Mesenchymal stem cell (in vitro differentiated cells and primary cell): ENCODE measurements around the gene VPREB3.

Source experiments
- DNase-seq: peaks from one replicate; pipeline ENCODE4 v3.0.0-alpha.2; 2013
- H2AFZ ChIP-seq: one replicate; pipeline ENCODE4 v1.6.1; 2013; ENCODE audit warnings: low read depth, mild to moderate bottlenecking, control low read depth, inconsistent platforms, low read length, moderate library complexity
- H2AK5ac ChIP-seq: 2 replicates; pipeline ENCODE4 v1.6.1; 2013; ENCODE audit warnings: low read length, moderate library complexity, mild to moderate bottlenecking, inconsistent platforms; ENCODE audit not compliant: severe bottlenecking
- H2BK120ac ChIP-seq: one replicate; pipeline ENCODE4 v1.6.1; 2013; ENCODE audit warnings: low read depth, mild to moderate bottlenecking, inconsistent platforms, low read length, moderate library complexity
- H2BK12ac ChIP-seq, 2 experiments: one replicate each; pipeline ENCODE4 v1.6.1; 2013; ENCODE audit warnings: inconsistent platforms in 2 of 2, low read length in 2 of 2, mild to moderate bottlenecking in 2 of 2, moderate library complexity in 2 of 2, control low read depth in 1 of 2
- H2BK15ac ChIP-seq: one replicate; pipeline ENCODE4 v1.6.1; 2013; ENCODE audit warnings: mild to moderate bottlenecking, low read depth, inconsistent platforms; ENCODE audit not compliant: poor library complexity, severe bottlenecking
- H2BK5ac ChIP-seq: 2 replicates; pipeline ENCODE4 v1.6.1; 2013; ENCODE audit warnings: low read depth, mild to moderate bottlenecking, low read length, control low read depth, inconsistent platforms; ENCODE audit not compliant: poor library complexity, severe bottlenecking
- H3K14ac ChIP-seq, 2 experiments: one replicate each; pipeline ENCODE4 v1.6.1; 2013; ENCODE audit warnings: inconsistent platforms in 2 of 2, low read length in 2 of 2, control low read depth in 1 of 2, mild to moderate bottlenecking in 1 of 2, moderate library complexity in 1 of 2
- H3K18ac ChIP-seq, 2 experiments: one replicate each; pipeline ENCODE4 v1.6.1; 2013; ENCODE audit warnings: inconsistent platforms in 2 of 2, low read length in 2 of 2, control low read depth in 1 of 2, low read depth in 1 of 2, mild to moderate bottlenecking in 1 of 2
- H3K23ac ChIP-seq, 2 experiments: one replicate each; pipeline ENCODE4 v1.6.1; 2013; ENCODE audit warnings: inconsistent platforms in 2 of 2, low read length in 2 of 2, mild to moderate bottlenecking in 2 of 2, moderate library complexity in 2 of 2, control low read depth in 1 of 2
- H3K27ac ChIP-seq: 2 replicates; pipeline ENCODE4 v1.5.1; 2013; ENCODE audit warnings: mild to moderate bottlenecking, moderate library complexity, low read length, control low read depth, inconsistent platforms; ENCODE audit not compliant: poor library complexity, severe bottlenecking
- H3K27me3 ChIP-seq, 2 experiments: 2 replicates each; pipeline versions ENCODE4 v1.6.1 to v1.7.0; 2013; ENCODE audit warnings: low read length in 2 of 2, mild to moderate bottlenecking in 2 of 2, moderate library complexity in 2 of 2, control low read depth in 1 of 2, inconsistent platforms in 1 of 2; ENCODE audit not compliant: control insufficient read depth in 1 of 2, insufficient read depth in 1 of 2
- H3K36me3 ChIP-seq, 2 experiments: 2 replicates each; pipeline versions ENCODE4 v1.6.1 to v1.7.0; 2013; ENCODE audit warnings: low read length in 2 of 2, control low read depth in 1 of 2, inconsistent platforms in 1 of 2, low read depth in 1 of 2, mild to moderate bottlenecking in 1 of 2; ENCODE audit not compliant: insufficient read depth in 2 of 2, control insufficient read depth in 1 of 2
- H3K4ac ChIP-seq, 2 experiments: one replicate each; pipeline ENCODE4 v1.6.1; 2013; ENCODE audit warnings: inconsistent platforms in 2 of 2, low read length in 2 of 2, mild to moderate bottlenecking in 2 of 2, moderate library complexity in 2 of 2, control low read depth in 1 of 2, low read depth in 1 of 2
- H3K4me1 ChIP-seq: 2 replicates; pipeline ENCODE4 v1.6.1; 2013; ENCODE audit warnings: low read depth, low read length, control low read depth; ENCODE audit not compliant: control insufficient read depth, insufficient read depth
- H3K4me2 ChIP-seq: 2 replicates; pipeline ENCODE4 v1.6.1; 2013; ENCODE audit warnings: low read length, mild to moderate bottlenecking, inconsistent platforms; ENCODE audit not compliant: poor library complexity, severe bottlenecking
- H3K4me3 ChIP-seq, 2 experiments: 2 replicates each; pipeline versions ENCODE4 v1.5.1 to v1.7.0; 2013; ENCODE audit warnings: low read length in 2 of 2, mild to moderate bottlenecking in 2 of 2, control low read depth in 1 of 2, low read depth in 1 of 2; ENCODE audit not compliant: insufficient read depth in 1 of 2
- H3K79me1 ChIP-seq: replicated peaks from 2 replicates; pipeline ENCODE4 v1.6.1; 2013; ENCODE audit warnings: mild to moderate bottlenecking, control low read depth, low read length, inconsistent platforms; ENCODE audit not compliant: poor library complexity, severe bottlenecking
- H3K9ac ChIP-seq: 2 replicates; pipeline ENCODE4 v1.7.0; 2013; ENCODE audit warnings: mild to moderate bottlenecking, low read length, moderate library complexity
- H3K9me3 ChIP-seq: 2 replicates; pipeline ENCODE4 v1.7.0; 2013; ENCODE audit warnings: mild to moderate bottlenecking, low read length; ENCODE audit not compliant: control insufficient read depth
- H4K8ac ChIP-seq: one replicate; pipeline ENCODE4 v1.6.1; 2013; ENCODE audit warnings: inconsistent platforms, mild to moderate bottlenecking, low read length, moderate library complexity
- H4K91ac ChIP-seq: one replicate; pipeline ENCODE4 v1.6.1; 2013; ENCODE audit warnings: mild to moderate bottlenecking, low read length, inconsistent platforms
- WGBS: methylation state at CpG from one replicate; pipeline ENCODE4 v1.1.7; 2013; ENCODE audit warnings: mixed read lengths; 5-methylcytosine and 5-hydroxymethylcytosine counted together

The VPREB3 gene

GRCh38 chr22:23774922-23775436, 20.8 kb upstream of the VPREB3 start:
- Histone ChIP-seq H4K8ac (no peak overlapping the region), H2BK12ac (peak overlapping the region in 1 of 2 experiments; percentile 49), H3K27me3 (peaks cover 0 to 10% of the 10 kb centered on the region in 2 experiments), H2BK120ac (no peak overlapping the region), H3K79me1 (no peaks in the 10 kb centered on the region), H3K4me1 (peaks cover 35% of the 10 kb centered on the region), H3K27ac (no peak overlapping the region), H3K4me3 (no peak overlapping the region), H3K14ac (no peak overlapping the region), H2BK15ac (no peak overlapping the region), H3K36me3 (peaks cover 0 to 9% of the 10 kb centered on the region in 2 experiments), H3K9me3 (no peaks in the 10 kb centered on the region), H4K91ac (no peak overlapping the region), H3K23ac (no peak overlapping the region), H3K9ac (no peak overlapping the region), H3K4me2 (no peak overlapping the region), H2AK5ac (no peak overlapping the region), H2AFZ (no peak overlapping the region), H3K18ac (no peak overlapping the region), H3K4ac (no peak overlapping the region), H2BK5ac (no peak overlapping the region)
- WGBS: 94% methylated on average over 2 of the region's 2 CpGs
- DNase-seq: peak; percentile 73

GRCh38 chr22:23774114-23774921, 20.1 kb upstream of the VPREB3 start:
- peak overlapping the region; percentile 40 to 49 for H3K18ac ChIP-seq
- H3K23ac ChIP-seq: peak overlapping the region in 1 of 2 experiments; percentile 16
- H4K8ac ChIP-seq: no peak overlapping the region
- H2AK5ac ChIP-seq: no peak overlapping the region
- no peaks in the 10 kb centered on the region for H3K9me3 ChIP-seq
- H2BK15ac ChIP-seq: no peak overlapping the region
- peaks cover 0 to 5% of the 10 kb centered on the region in 2 experiments for H3K36me3 ChIP-seq
- H2AFZ ChIP-seq: no peak overlapping the region
- H3K4me2 ChIP-seq: no peak overlapping the region
- no peak overlapping the region for H3K4ac ChIP-seq
- peak overlapping the region in 1 of 2 experiments; percentile 19 for H3K14ac ChIP-seq
- peak overlapping the region; percentile 80 to 86 for H2BK12ac ChIP-seq
- peaks cover 35% of the 10 kb centered on the region for H3K4me1 ChIP-seq
- no peak overlapping the region for H2BK5ac ChIP-seq
- no peak overlapping the region for H3K9ac ChIP-seq
- peak; percentile 24 for DNase-seq
- 62% methylated on average over 12 of the region's 12 CpGs for WGBS
- peaks cover 0 to 10% of the 10 kb centered on the region in 2 experiments for H3K27me3 ChIP-seq
- no peak overlapping the region for H3K4me3 ChIP-seq
- H3K79me1 ChIP-seq: no peaks in the 10 kb centered on the region
- H4K91ac ChIP-seq: peak overlapping the region; percentile 73
- no peak overlapping the region for H3K27ac ChIP-seq
- H2BK120ac ChIP-seq: peak overlapping the region; percentile 11

- Histone ChIP-seq H3K14ac (peak overlapping the region in 1 of 2 experiments; percentile 61), H3K18ac (peak overlapping the region; percentile 81 to 90), H4K91ac (peak overlapping the region; percentile 83), H3K79me1 (no peaks in the 10 kb centered on the region), H3K4me1 (peaks cover 39% of the 10 kb centered on the region), H3K4ac (peak overlapping the region; percentile 12 to 46), H3K4me2 (peak overlapping the region; percentile 83), H2BK5ac (no peak overlapping the region), H2AFZ (no peak overlapping the region), H3K9me3 (no peaks in the 10 kb centered on the region), H3K36me3 (no peaks in the 10 kb centered on the region), H4K8ac (peak overlapping the region; percentile 88), H3K9ac (peak overlapping the region; percentile 70), H3K23ac (no peak overlapping the region), H2AK5ac (no peak overlapping the region), H3K27me3 (peaks cover 0 to 10% of the 10 kb centered on the region in 2 experiments), H3K4me3 (peak overlapping the region; percentile 59 to 71), H2BK12ac (peak overlapping the region; percentile 4 to 86), H2BK15ac (peak overlapping the region; percentile 70), H3K27ac (no peak overlapping the region), H2BK120ac (peak overlapping the region; percentile 92)
- DNase-seq: no peak
- WGBS: 68% methylated on average over 7 of the region's 7 CpGs
Measured at GRCh38 chr22:23773483-23774113, 19.4 kb upstream of the VPREB3 start.
